ENCODE results near the gene HLA-DMB. TPM values are rescaled to one million over a fixed set of nuclear protein-coding genes. Genes with fewer than 3 reads are reported as not detected.

The HLA-DMB gene
- polyA plus RNA-seq, 1 donor from 2014 or later = 2.9 TPM

- Histone ChIP-seq H3F3A (ENCODE audit: insufficient read depth, low read length, poor library complexity, severe bottlenecking) (no peaks in the 10 kb centered on the region), H3K27ac (ENCODE audit: low read length) (peak overlapping the region; percentile 89), H3K79me2 (replicated peaks; ENCODE audit: insufficient read depth, low read length) (peaks cover 33% of the 10 kb centered on the region), H3K27me3 (ENCODE audit: insufficient read depth, low read depth, low read length) (no peaks in the 10 kb centered on the region), H3K9ac (ENCODE audit: low read length) (peak overlapping the region; percentile 84), H2AFZ (ENCODE audit: low read depth, low read length) (peak overlapping the region; percentile 63), H4K20me1 (ENCODE audit: insufficient read depth) (no peaks in the 10 kb centered on the region), H3K36me3 (ENCODE audit: insufficient read depth, low read length) (no peaks in the 10 kb centered on the region), H3K9me2 (ENCODE audit: insufficient read depth, low read length) (no peaks in the 10 kb centered on the region), H3K4me2 (ENCODE audit: low read length) (peak overlapping the region; percentile 69), H3K4me3 (ENCODE audit: low read length) (peak overlapping the region; percentile 71), H3K9me3 (ENCODE audit: low read length) (no peaks in the 10 kb centered on the region)
- TF ChIP-seq RAD21 (conservative IDR thresholded peaks at IDR 0.05) (peak; percentile 0), EZH2 (IDR thresholded peaks at IDR 0.05; ENCODE audit: borderline replicate concordance, insufficient read depth, low read length, poor library complexity, severe bottlenecking) (no peak), SMC3 (conservative IDR thresholded peaks at IDR 0.05; ENCODE audit: poor library complexity) (no peak), REST (IDR thresholded peaks at IDR 0.05; ENCODE audit: borderline replicate concordance) (no peak), POLR2AphosphoS5 (IDR thresholded peaks at IDR 0.05) (no peak), TAF1 (IDR thresholded peaks at IDR 0.05; ENCODE audit: low read depth) (no peak), CTCF (IDR thresholded peaks at IDR 0.05; ENCODE audit: poor library complexity, severe bottlenecking) (peak; percentile 32), MXI1 (conservative IDR thresholded peaks at IDR 0.05; ENCODE audit: poor library complexity, severe bottlenecking) (no peak), EP300 (conservative IDR thresholded peaks at IDR 0.05; ENCODE audit: poor library complexity, severe bottlenecking) (no peak)
Observed at GRCh38 chr6:32895006-32895345, 45.9 kb downstream of the HLA-DMB start.

GRCh38 chr6:32894085-32895005 lies 46.5 kb downstream of the HLA-DMB start:
- peak; percentile 42 for TF ChIP-seq RAD21 (conservative IDR thresholded peaks at IDR 0.05)
- TF ChIP-seq TAF1 (IDR thresholded peaks at IDR 0.05; ENCODE audit: low read depth) = peak; percentile 89
- TF ChIP-seq SMC3 (conservative IDR thresholded peaks at IDR 0.05; ENCODE audit: poor library complexity) = no peak
- peak; percentile 67 for TF ChIP-seq REST (IDR thresholded peaks at IDR 0.05; ENCODE audit: borderline replicate concordance)
- peak; percentile 75 for TF ChIP-seq MXI1 (conservative IDR thresholded peaks at IDR 0.05; ENCODE audit: poor library complexity, severe bottlenecking)
- peak; percentile 68 for TF ChIP-seq POLR2AphosphoS5 (IDR thresholded peaks at IDR 0.05)
- TF ChIP-seq CTCF (IDR thresholded peaks at IDR 0.05; ENCODE audit: poor library complexity, severe bottlenecking) = peak; percentile 73
- peak; percentile 38 for TF ChIP-seq EP300 (conservative IDR thresholded peaks at IDR 0.05; ENCODE audit: poor library complexity, severe bottlenecking)
- TF ChIP-seq EZH2 (IDR thresholded peaks at IDR 0.05; ENCODE audit: borderline replicate concordance, insufficient read depth, low read length, poor library complexity, severe bottlenecking) = no peak
- no peaks in the 10 kb centered on the region for H3K27me3 ChIP-seq (ENCODE audit: insufficient read depth, low read depth, low read length)
- peak overlapping the region; percentile 89 for H2AFZ ChIP-seq (ENCODE audit: low read depth, low read length)
- peak overlapping the region; percentile 71 for H3K4me3 ChIP-seq (ENCODE audit: low read length)
- no peaks in the 10 kb centered on the region for H3F3A ChIP-seq (ENCODE audit: insufficient read depth, low read length, poor library complexity, severe bottlenecking)
- H3K4me2 ChIP-seq (ENCODE audit: low read length) = peak overlapping the region; percentile 82
- H3K27ac ChIP-seq (ENCODE audit: low read length) = peak overlapping the region; percentile 89
- H3K9me3 ChIP-seq (ENCODE audit: low read length) = no peaks in the 10 kb centered on the region
- H3K36me3 ChIP-seq (ENCODE audit: insufficient read depth, low read length) = no peaks in the 10 kb centered on the region
- H3K9ac ChIP-seq (ENCODE audit: low read length) = peak overlapping the region; percentile 84
- peaks cover 33% of the 10 kb centered on the region for H3K79me2 ChIP-seq (replicated peaks; ENCODE audit: insufficient read depth, low read length)
- H4K20me1 ChIP-seq (ENCODE audit: insufficient read depth) = no peaks in the 10 kb centered on the region
- H3K9me2 ChIP-seq (ENCODE audit: insufficient read depth, low read length) = no peaks in the 10 kb centered on the region
